ENCODE data around the gene NPC1.
"Not testable (repeated sequence)": the region's sequence is repeated elsewhere in the genome, so short reads cannot be mapped to it uniquely, and the experiment has no call there.

Gene NPC1

DNA sequence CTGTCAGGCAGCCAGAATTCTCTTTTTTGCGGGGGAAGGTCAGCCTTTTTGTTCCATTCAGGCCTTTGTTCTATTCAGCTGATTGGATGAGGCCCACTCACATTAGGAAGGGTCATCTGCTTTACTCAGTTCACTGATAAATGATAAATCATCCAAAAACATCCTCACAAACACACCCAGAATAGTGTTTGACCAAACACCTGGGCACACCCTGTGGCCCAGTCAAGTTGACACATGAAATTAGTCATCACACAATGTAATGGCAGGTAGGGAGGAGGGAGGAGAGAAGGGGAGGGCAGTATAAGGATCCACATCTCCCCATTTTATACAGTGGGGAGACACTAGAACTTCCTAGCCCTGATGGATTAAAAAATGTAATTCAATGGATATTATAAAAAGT is 91.3 kb downstream of the NPC1 start:
- peaks cover 29% of the 10 kb centered on the region for H3K4me1 Mint-ChIP-seq (ENCODE audit: low read depth)
- no peaks in the 10 kb centered on the region for H3K27me3 Mint-ChIP-seq
- no peak overlapping the region for H3K27ac Mint-ChIP-seq
- H3K9me3 Mint-ChIP-seq: no peaks in the 10 kb centered on the region
- H3K36me3 Mint-ChIP-seq (ENCODE audit: low read depth): no peaks in the 10 kb centered on the region
- H3K4me3 Mint-ChIP-seq: no peak overlapping the region

DNA sequence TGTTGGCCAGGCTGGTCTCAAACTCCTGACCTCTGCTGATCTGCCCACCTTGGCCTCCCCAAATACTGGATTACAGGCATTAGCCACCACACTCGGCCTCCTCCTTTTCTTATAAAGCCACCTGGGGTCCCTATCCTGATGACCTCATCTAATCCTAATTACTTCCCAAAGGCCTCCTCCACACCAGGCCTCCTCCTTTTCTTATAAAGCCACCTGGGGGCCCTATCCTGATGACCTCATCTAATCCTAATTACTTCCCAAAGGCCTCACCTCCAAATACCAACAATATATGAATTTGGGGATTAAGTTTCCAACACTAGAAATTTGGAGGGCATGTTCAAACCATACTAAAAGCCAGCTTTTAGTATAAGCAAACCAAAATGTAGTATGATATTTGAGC is 92.7 kb downstream of the NPC1 start:
- no peaks in the 10 kb centered on the region for H3K27me3 Mint-ChIP-seq
- H3K27ac Mint-ChIP-seq: no peak overlapping the region
- H3K4me1 Mint-ChIP-seq (ENCODE audit: low read depth): peaks cover 19% of the 10 kb centered on the region

DNA sequence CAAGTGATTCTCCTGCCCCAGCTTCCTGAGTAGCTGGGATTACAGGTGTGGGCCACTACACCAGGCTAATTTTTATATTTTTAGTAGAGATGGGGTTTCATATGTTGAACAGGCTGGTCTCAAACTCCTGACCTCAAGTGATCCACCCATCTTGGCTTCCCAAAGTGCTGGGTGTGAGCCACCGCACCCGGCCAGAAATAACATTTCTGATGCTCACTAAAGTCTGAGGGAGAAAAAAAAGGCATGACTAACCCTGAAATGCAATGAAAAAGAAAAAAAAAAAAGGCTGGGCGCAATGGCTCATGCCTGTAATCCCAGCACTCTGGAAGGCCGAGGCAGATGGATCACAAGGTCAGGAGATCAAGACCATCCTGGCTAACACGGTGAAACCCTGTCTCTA is 96.7 kb downstream of the NPC1 start:
- H3K27ac Mint-ChIP-seq; H3K4me3 Mint-ChIP-seq; H3K9me3 Mint-ChIP-seq; H3K36me3 Mint-ChIP-seq (ENCODE audit: low read depth); H3K27me3 Mint-ChIP-seq: not testable (repeated sequence)
- H3K4me1 Mint-ChIP-seq (ENCODE audit: low read depth): peaks cover 28% of the 10 kb centered on the region

More for the DNA sequence above, 92.7 kb downstream of the NPC1 start:
- H3K9me3 Mint-ChIP-seq: no peaks in the 10 kb centered on the region
- no peak overlapping the region for H3K4me3 Mint-ChIP-seq
- no peaks in the 10 kb centered on the region for H3K36me3 Mint-ChIP-seq (ENCODE audit: low read depth)

DNA sequence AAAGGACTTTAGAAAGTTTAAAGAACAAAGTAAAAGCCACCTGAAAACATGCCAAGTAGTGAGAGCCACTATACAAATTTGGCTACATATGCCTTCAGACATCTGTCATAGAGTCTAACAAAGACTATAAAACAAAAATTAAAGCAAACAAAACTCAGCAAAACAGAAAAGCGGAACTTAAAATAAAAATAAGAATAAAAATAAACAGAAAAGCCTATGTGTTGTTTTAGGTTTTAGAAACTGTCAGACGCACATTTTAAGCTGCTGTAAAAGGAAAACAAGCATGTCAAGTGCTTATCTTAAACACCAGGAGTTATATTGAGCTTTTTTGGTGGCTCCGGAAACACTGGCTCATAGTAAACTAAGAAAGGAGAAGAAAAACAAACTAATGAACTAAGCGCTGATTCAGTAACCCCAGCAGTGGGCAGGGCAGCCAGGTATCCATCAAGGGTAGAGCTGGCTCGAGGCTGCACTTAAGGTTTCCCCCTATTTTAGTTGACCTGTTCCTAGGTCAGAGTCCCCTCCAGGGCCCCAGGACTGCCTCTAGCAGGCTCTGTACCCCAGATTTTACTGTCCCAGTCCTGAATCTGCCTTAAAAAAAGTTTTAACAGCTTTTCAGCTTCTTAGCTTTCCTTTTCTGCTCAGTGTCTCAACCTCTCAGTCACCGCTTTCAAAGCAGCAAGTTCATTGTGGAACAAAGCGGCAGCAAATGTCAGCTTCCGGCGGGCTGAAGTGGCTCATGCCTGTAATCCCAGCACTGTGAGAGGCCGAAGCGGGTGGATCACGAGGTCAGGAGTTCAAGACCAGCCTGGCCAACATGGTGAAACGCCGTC is 98.4 kb downstream of the NPC1 start:
- peaks cover 3% of the 10 kb centered on the region for H3K36me3 Mint-ChIP-seq (ENCODE audit: low read depth)
- H3K4me3 Mint-ChIP-seq: peak overlapping the region; percentile 75
- peak overlapping the region; percentile 90 for H3K27ac Mint-ChIP-seq
- no peaks in the 10 kb centered on the region for H3K27me3 Mint-ChIP-seq
- no peaks in the 10 kb centered on the region for H3K9me3 Mint-ChIP-seq
- peaks cover 28% of the 10 kb centered on the region for H3K4me1 Mint-ChIP-seq (ENCODE audit: low read depth)

DNA sequence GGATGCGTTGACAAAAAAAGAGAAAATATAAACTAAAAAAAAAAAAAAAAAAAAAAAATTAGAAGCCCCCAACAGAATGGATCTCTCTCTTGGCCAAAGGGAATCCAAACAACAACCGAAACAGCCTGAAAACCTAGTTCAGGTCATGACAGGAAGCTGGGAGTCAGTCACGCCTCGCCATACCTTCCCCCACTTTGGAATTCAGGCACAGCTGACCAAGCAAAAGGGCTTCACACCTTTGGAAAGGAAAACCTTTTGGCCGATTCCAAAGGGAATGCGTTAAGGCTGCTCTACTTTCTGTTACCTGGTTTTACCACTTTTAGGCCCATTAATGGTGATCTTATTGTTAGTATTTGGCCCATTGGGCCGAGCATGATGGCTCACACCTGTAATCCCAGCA is 100.9 kb downstream of the NPC1 start:
- peaks cover 28% of the 10 kb centered on the region for H3K4me1 Mint-ChIP-seq (ENCODE audit: low read depth)
- no peaks in the 10 kb centered on the region for H3K27me3 Mint-ChIP-seq
- peaks cover 15% of the 10 kb centered on the region for H3K36me3 Mint-ChIP-seq (ENCODE audit: low read depth)
- H3K9me3 Mint-ChIP-seq: no peaks in the 10 kb centered on the region
- H3K27ac Mint-ChIP-seq: no peak overlapping the region
- H3K4me3 Mint-ChIP-seq: no peak overlapping the region

DNA sequence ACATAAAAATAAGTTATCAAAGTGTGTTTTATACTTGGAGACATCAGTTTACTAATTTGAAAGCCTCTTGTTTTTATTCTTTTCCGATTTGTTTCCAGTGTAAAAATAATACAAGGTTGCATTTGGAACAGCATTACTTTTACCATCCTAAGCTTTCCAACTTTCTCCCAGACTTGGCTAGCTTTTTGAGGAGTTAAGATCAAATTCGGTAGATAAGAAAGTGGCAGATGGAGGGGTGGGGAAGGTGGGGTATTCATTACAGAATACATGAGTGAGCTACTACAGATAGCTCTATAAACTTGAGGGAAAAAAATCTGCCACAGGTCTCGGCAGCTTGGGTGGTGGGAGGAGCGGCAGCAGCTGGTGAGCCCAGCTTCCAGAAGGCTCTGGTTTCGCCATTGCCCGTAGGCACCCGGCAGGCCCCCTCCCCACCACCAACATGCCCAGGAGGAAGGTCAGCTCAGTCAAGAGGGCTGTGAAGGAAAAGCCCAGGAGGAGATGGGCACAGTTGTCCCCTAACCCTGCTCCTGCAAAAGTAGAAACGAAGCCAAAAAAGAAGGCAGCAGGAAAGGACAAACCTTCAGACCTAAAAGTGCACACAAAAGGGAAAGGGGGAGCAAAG is 101.6 kb downstream of the NPC1 start:
- H3K9me3 Mint-ChIP-seq: no peaks in the 10 kb centered on the region

More for the DNA sequence above, 101.6 kb downstream of the NPC1 start:
- Mint-ChIP-seq H3K36me3 (ENCODE audit: low read depth) (peaks cover 21% of the 10 kb centered on the region), H3K27me3 (no peaks in the 10 kb centered on the region), H3K27ac (peak overlapping the region; percentile 26), H3K4me1 (ENCODE audit: low read depth) (peaks cover 24% of the 10 kb centered on the region), H3K4me3 (no peak overlapping the region)

All from stimulated activated naive CD8-positive, alpha-beta T cell treated with anti-CD3 and anti-CD28 coated beads, Interleukin-15, Interleukin-2, amounts not matched to agents 100 ng/mL and 50 ng/mL, for 24 hours (primary cell).